Activated T-cell treated with anti-CD3 and anti-CD28 coated beads, Interleukin-2, amount 50 U/mL, for 1 hour (primary cell): ENCODE data around the gene FAM184A.
"Not testable (repeated sequence)": the region's sequence is repeated elsewhere in the genome, so short reads cannot be mapped to it uniquely, and the experiment has no call there.

Experiments used
- DNase-seq: peaks from one replicate; pipeline ENCODE4 v3.0.0-alpha.2; 2020

FAM184A gene

GRCh38 chr6:119052987-119053386 is 25.5 kb downstream of the FAM184A start:
- DNase-seq = no peak

- DNase-seq = no peak
Observed at GRCh38 chr6:119052292-119052889, 26.1 kb downstream of the FAM184A start.

- DNase-seq = no peak
Observed at GRCh38 chr6:119044255-119044654, 34.2 kb downstream of the FAM184A start.

- DNase-seq = no peak
Observed at GRCh38 chr6:119043783-119044182, 34.7 kb downstream of the FAM184A start.

GRCh38 chr6:119043265-119043664 is 35.2 kb downstream of the FAM184A start:
- DNase-seq = no peak

- DNase-seq = no peak
Observed at GRCh38 chr6:119040636-119041035, 37.8 kb downstream of the FAM184A start.

GRCh38 chr6:119040229-119040628 is 38.2 kb downstream of the FAM184A start:
- no peak for DNase-seq

GRCh38 chr6:119037941-119038623 is 40.4 kb downstream of the FAM184A start:
- DNase-seq = no peak

- no peak for DNase-seq
Observed at GRCh38 chr6:119037264-119037663, 41.2 kb downstream of the FAM184A start.

- DNase-seq = no peak
Observed at GRCh38 chr6:119036081-119036480, 42.4 kb downstream of the FAM184A start.

- DNase-seq = no peak
Observed at GRCh38 chr6:119035459-119035858, 43.0 kb downstream of the FAM184A start.

GRCh38 chr6:119034827-119035458 is 43.5 kb downstream of the FAM184A start:
- no peak for DNase-seq

GRCh38 chr6:119032428-119032827 is 46.0 kb downstream of the FAM184A start:
- no peak for DNase-seq

GRCh38 chr6:119030759-119031158 is 47.7 kb downstream of the FAM184A start:
- DNase-seq = no peak

- DNase-seq = no peak
Observed at GRCh38 chr6:119028091-119028490, 50.4 kb downstream of the FAM184A start.

GRCh38 chr6:119027465-119027864 is 51.0 kb downstream of the FAM184A start:
- DNase-seq = no peak

- no peak for DNase-seq
Observed at GRCh38 chr6:119026822-119027221, 51.6 kb downstream of the FAM184A start.

- no peak for DNase-seq
Observed at GRCh38 chr6:119025793-119026192, 52.7 kb downstream of the FAM184A start.

- DNase-seq = no peak
Observed at GRCh38 chr6:119024111-119024510, 54.4 kb downstream of the FAM184A start.

GRCh38 chr6:119022796-119023195 is 55.7 kb downstream of the FAM184A start:
- DNase-seq = no peak

- no peak for DNase-seq
Observed at GRCh38 chr6:119020597-119021561, 57.6 kb downstream of the FAM184A start.

GRCh38 chr6:119015165-119015564 is 63.3 kb downstream of the FAM184A start:
- DNase-seq = not testable (repeated sequence)

GRCh38 chr6:119012521-119012920 is 65.9 kb downstream of the FAM184A start:
- no peak for DNase-seq
